HG03575 (cell line): ENCODE results near the gene DCC.
"Not testable (repeated sequence)": the region's sequence is repeated elsewhere in the genome, so short reads cannot be mapped to it uniquely, and the experiment has no call there.

ENCODE experiments used
- ATAC-seq: cut with Tn5 transposase; IDR thresholded peaks from one replicate; pipeline ENCODE4 v1.9.1; 2021; ENCODE audit not compliant: unreplicated experiment, insufficient number of reproducible peaks, low FRiP score; ENCODE audit errors: extremely low read depth

DCC gene

DNA sequence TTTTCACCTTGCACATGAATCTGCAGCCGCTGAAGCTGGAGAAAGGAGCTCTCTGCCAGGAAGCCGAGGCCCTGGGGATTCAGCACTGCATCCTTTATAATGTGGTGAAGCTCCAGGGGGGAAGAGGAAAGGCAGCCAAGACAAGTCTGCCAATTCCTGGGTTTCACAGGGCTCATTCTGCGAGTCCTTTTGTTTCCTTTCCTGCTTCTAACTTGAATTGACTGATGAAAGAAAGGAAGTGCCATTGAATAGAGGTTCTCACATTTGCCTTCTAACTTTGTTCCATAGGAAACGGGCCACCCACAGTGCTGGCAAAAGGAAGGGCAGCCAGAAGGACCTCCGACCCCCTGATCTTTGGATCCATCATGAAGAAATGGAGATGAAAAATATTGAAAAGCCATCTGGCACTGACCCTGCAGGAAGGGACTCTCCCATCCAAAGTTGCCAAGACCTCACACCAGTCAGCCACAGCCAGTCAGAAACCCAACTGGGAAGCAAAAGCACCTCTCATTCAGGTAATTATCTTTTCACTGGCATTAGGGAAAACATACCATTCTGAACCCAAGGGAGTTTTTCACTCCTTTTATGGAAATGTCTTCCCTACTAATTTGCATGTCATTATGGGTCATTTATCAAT, 1119.1 kb downstream of the DCC start:
- no peak for ATAC-seq

DNA sequence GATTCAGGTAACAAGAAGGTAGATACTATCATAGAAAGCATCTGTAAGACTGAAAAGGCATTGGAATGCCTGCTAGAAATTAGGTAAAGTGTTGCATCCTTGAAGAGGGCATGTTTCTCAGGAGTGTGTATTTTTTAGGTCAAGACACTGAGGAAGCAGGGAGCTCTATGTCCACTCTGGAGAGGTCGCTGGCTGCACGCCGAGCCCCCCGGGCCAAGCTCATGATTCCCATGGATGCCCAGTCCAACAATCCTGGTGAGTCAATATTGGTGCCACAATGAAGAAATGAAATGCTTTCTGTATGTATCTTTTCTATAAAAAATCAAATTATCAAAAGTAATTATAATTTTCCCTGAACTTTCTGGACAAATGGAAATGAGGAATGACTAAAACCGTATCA, 1127.8 kb downstream of the DCC start:
- no peak for ATAC-seq

DNA sequence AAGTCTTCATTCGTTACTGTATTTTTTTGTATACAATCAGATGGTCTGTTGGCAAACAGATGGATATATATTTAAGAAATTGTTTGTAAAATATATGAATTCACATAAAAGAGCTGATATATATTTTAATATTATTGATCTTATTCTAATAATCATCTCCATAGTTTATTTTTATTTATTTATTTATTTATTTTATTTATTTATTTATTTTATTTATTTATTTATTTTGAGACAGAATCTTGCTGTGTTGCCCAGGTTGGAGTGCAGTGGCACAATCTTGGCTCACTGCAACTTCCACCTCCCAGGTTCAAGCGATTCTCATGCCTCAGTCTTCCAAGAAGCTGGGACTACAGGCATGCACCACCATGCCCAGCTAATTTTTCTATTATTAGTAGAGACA, 1128.2 kb downstream of the DCC start:
- not testable (repeated sequence) for ATAC-seq

- ATAC-seq, result no peak
These were observed 1132.5 kb downstream of the DCC start for GRCh38 chr18:53472546-53472945.

- ATAC-seq, result no peak
These were observed 1138.2 kb downstream of the DCC start for GRCh38 chr18:53478155-53478554.

GRCh38 chr18:53486296-53486695, 1146.3 kb downstream of the DCC start:
- ATAC-seq, result no peak

DNA sequence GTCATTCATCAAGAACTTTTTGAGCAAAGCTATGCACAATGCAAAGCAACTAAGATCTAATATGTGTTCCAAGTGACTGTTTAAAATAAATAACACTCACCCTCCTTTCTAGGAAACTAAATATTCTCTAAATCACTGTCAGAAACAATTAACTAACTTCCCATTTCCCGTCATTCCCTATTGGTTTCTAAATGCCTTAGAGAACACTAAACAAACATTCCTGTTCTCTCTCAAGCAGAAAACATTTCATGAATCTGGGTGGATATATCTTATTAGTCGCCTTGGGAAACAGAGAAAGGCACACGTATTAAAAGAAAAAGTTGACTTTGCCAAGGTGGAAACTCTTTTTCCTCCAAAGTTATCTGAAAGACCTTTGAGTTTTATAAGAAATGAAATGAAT, 1149.3 kb downstream of the DCC start:
- ATAC-seq, result no peak

DNA sequence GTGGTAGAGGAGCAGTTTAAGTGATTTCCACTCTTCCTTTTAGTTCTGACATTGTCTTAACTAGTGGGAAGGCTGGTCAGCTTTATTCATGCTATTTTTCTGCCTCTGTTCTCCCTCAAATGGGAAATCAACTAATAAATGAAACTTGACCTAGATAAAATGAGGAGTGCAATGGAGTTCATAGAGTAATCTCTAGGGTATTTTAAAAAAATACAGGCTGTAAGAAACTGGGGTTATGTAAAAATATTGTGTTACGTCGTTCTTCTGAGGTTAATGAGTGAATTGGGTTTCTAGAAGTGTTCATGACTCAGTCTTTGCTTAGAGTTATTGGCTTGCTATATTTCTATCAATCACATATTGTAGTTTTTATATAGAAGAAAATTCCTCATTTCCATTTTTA, 1150.0 kb downstream of the DCC start:
- ATAC-seq, result no peak

DNA sequence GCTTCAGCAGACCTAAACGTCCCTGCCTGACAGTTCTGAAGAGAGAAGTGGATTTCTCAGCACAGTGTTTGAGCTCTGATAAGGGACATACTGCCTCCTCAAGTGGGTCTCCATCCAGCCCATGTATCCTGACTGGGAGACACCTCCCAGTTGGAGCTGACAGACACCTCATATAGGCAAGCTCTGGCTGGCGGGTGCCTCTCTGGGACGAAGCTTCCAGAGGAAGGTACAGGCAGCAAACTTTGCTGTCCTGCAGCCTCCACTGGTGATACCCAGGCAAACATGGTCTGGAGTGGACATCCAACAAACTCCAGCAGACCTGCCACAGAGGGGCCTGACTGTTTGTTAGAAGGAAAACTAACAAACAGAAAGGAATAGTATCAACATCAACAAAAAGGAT, 1156.0 kb downstream of the DCC start:
- ATAC-seq, result no peak

GRCh38 chr18:53503914-53504441, 1164.0 kb downstream of the DCC start:
- ATAC-seq, result no peak

DNA sequence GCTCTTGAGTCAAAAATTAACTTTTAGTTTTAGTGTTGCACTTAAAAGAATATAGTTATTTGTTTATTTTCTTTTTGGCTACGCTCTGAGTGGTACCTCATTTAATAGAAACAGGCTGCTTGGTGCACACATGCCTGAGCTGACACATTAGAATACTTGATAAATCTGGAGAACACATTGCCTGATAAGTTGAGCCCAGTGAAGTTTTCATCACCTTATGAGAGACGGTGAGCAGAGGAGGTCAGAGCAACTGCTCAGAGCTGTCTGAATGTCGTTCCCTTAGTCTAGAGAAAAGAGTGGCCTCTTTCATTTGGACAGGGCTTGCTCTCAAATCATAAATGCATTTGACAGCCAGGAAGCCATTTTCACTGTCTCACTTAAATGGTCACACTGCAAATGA, 1168.5 kb downstream of the DCC start:
- no peak for ATAC-seq

- no peak for ATAC-seq
These were observed 1169.9 kb downstream of the DCC start for GRCh38 chr18:53509886-53510285.

DNA sequence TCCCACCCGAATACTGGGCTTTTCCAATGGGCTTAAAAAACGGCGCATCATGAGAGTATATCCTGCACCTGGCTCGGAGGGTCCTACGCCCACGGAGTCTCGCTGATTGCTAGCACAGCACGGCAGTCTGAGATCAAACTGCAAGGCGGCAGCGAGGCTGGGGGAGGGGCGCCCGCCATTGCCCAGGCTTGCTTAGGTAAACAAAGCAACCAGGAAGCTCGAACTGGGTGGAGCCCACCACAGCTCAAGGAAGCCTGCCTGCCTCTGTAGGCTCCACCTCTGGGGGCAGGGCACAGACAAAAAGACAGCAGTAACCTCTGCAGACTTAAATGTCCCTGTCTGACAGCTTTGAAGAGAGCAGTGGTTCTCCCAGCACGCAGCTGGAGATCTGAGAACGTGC, 1171.7 kb downstream of the DCC start:
- not testable (repeated sequence) for ATAC-seq

DNA sequence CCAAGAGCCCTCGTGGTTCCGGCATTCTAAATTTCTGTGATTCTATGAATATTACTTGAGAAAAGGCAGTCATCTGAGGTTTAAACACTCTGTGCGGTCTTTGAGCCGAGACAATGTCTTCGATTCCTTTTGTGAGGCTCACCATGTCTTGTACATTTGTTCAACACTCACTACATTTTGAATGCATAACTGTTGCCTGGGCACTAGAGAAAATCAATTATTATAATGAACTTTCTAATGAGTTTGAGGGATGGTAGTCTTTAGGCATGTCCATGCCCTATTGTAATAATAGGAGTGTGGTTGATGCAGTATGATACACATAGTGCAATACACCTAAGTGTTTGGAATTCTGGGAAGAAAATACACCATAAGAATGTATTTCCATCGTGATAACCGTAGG, 1181.1 kb downstream of the DCC start:
- no peak for ATAC-seq

- ATAC-seq, result no peak
These were observed 1186.3 kb downstream of the DCC start for GRCh38 chr18:53526101-53526870.

DNA sequence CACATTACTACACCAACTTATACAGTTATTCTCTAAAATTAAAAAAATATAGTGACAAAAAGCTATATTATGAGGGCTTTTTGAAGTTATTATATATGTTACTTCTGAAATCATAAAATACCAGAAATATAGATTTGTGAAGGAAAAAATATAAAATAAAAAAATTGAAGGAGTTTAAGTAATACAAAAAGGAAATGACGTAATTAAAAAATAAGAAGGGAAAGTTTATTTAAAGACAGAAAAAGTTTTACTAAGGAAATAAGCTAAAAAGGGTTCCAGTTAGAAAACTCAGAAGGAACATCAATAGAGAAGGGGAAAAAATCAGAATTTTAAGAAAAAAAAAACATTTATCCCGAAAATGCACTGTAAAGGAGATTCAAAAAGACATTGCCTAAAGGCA, 1187.4 kb downstream of the DCC start:
- no peak for ATAC-seq

DNA sequence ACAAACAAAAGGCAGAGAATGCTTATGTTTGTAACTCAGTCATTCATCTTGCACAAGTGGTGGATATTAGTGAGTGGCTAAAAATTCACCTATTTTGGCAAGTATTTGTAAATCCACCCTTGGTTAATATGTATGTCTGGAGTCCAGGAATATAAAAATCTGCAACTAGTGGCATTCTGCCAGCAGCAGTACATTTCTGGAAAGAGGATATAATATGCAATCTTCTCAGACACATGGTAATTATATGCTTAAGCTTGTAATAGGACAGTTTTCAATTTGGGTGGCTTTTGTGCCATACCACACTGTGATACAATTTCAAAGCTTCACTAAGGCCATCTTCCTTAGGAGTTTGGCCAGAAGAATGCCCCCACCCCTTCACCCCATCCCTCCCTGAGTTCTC, 1191.2 kb downstream of the DCC start:
- ATAC-seq, result no peak

DNA sequence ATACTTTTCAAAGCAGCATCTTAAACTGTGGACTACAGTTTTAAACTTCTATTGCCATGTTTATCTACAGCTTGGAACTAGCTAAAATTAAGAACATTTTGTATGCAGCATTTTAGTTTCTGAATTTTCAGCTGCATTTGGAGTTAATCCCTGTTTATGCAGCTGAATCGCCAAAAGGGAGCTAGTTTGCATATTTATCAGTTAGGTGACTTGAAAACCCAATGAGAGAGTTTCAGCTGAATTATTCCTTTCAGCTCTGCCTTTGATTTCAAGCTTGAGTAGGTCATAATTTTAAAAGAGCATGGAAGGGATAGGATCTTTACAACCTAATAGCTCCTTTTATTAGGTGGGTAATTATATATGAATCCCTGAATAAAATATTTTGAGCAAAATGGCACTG, 1191.9 kb downstream of the DCC start:
- no peak for ATAC-seq

DNA sequence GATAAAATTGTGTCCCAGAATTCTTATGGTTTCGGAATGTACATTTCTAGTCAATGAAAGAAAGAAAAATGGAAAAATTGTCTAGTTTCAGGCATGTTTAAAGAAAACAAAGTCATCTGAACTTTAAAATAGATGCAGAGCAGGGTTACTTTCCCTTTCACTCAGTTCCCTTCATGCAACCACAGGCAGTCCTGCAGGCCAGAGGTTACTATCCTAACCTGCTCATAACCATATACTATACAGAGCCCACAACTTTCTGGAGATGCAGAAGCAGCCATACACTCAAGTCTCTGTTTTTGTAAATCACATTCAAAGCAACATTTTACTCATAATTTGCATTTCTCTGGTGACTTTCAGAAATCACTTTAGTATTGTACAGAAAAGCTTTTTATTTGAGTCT, 1194.2 kb downstream of the DCC start:
- no peak for ATAC-seq

DNA sequence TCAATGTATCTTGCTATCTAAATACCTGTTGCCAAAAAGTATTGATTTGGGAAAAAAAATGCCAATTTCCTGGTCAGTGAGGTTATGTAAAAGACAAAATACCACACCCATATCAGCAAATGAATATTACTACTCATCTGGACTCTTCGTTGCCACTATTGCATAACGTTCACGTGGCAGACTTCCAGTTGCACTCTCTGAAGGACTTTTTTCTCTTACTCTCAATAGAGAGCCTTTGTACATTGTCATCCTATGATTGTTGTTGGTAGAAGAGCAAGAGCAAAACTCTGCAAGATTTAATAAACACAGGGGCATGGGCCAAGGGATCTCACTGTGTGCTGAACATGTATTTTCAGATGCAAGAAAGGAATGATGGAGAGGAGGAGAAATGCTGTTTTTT, 1194.7 kb downstream of the DCC start:
- ATAC-seq, result no peak

DNA sequence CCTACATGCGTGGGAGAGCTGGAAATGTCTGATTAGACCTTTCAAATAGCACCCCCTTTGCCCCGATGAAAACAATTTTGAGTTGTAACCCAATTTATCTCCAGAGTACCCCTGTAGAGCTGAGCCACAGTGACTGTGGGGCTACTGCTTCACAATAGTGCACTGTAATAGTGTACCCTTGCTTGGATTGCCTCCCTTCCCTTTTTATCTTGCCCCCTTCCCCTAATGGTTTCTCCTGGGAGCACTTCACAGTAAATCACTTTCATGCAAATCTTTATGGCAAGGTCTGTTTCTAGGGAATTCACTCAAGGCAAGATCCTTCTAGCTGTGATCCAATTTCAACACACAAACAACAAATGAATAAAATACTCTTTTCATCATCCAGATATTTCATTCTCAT, 1196.9 kb downstream of the DCC start:
- ATAC-seq, result no peak
